HCT116 (cell line): Measurements from ENCODE around the gene STAT4. TPM values are rescaled to one million over a fixed set of nuclear protein-coding genes. Genes with fewer than 3 reads are reported as not detected.

Experiments
- ATAC-seq: fragments of 200-7000 bp; cut with Tn5 transposase; 2 replicates; pipeline ENCODE4 v1.9.1; 2020; ENCODE audit warnings: mild to moderate bottlenecking, moderate library complexity
- BruUV-seq: library from RNA; stranded (reverse); fragments of 400-500 nt; replicated peaks from 2 replicates; lab custom pipeline; 2021; lab: Mats Ljungman, UMichigan
- CTCF ChIA-PET: fragments of 300-600 bp; sonication (Branson Sonifier 250); formaldehyde crosslinking; loops from one replicate; lab custom pipeline; 2021; ENCODE audit warnings: antibody characterized with exemption; lab: Charles Lee
- POLR2A ChIA-PET: fragments of 300-600, 350-600 bp; sonication (Branson Sonifier 250); formaldehyde crosslinking; loops from one replicate; lab custom pipeline; 2021; ENCODE audit warnings: antibody characterized with exemption; lab: Charles Lee
- RAD21 ChIA-PET, 2 experiments: fragments of 300-600 bp; sonication (Branson Sonifier 250); formaldehyde crosslinking; loops; one replicate each; lab custom pipeline; 2023; ENCODE audit warnings: low total read pairs in 2 of 2; ENCODE audit not compliant: uncharacterized antibody in 2 of 2, unreplicated experiment in 2 of 2, low non-redundant PET in 1 of 2; lab: Charles Lee
- DNase-seq: peaks from one replicate; pipeline ENCODE4 v3.0.0-alpha.2; 2010; ENCODE audit warnings: low read depth, low spot score
- H2AFZ ChIP-seq: fragments of 200-600 bp; shearing (Covaris generic), sonication (generic); 2 replicates; pipeline ENCODE4 v1.6.1; 2017; ENCODE audit warnings: low read depth, mixed run types, mixed read lengths, antibody characterized with exemption, low read length; ENCODE audit not compliant: poor library complexity, severe bottlenecking
- H3K27ac ChIP-seq: 2 replicates; pipeline ENCODE4 v1.5.1; 2012; ENCODE audit warnings: low read depth, low read length
- H3K27me3 ChIP-seq: fragments of 200-600 bp; sonication (generic); 2 replicates; pipeline ENCODE4 v1.6.1; 2016; ENCODE audit warnings: mixed run types, low read length, mixed read lengths; ENCODE audit not compliant: insufficient read depth
- H3K36me3 ChIP-seq, 2 experiments: fragments of 200-500 bp in 1 of 2; fragments of 200-600 bp in 1 of 2; sonication (Bioruptor generic) in 1 of 2; sonication (generic) in 1 of 2; 2 replicates each; pipeline versions ENCODE4 v1.5.1 to v1.6.1; 2014 to 2016; ENCODE audit warnings: low read length in 2 of 2, inconsistent platforms in 1 of 2, mixed read lengths in 1 of 2, mixed run types in 1 of 2; ENCODE audit not compliant: insufficient read depth in 2 of 2, control insufficient read depth in 1 of 2
- H3K4me1 ChIP-seq, 2 experiments: fragments of 200-600 bp in 1 of 2; sonication (generic) in 1 of 2; 2 replicates each; pipeline versions ENCODE4 v1.5.1 to v1.6.1; 2012 to 2017; ENCODE audit warnings: low read length in 2 of 2, inconsistent platforms in 1 of 2, mild to moderate bottlenecking in 1 of 2, mixed read lengths in 1 of 2, mixed run types in 1 of 2, moderate library complexity in 1 of 2; ENCODE audit not compliant: insufficient read depth in 2 of 2, control insufficient read depth in 1 of 2
- H3K4me2 ChIP-seq: fragments of 200-600 bp; sonication (generic); 2 replicates; pipeline ENCODE4 v1.6.1; 2017; ENCODE audit warnings: mixed run types, low read length, mixed read lengths
- H3K4me3 ChIP-seq, 2 experiments: fragments of 200-600 bp in 1 of 2; sonication (generic) in 1 of 2; replicated peaks in 1 of 2; 2 replicates each; pipeline ENCODE4 v1.5.1; 2011 to 2016; ENCODE audit warnings: low read length in 2 of 2, control low read depth in 1 of 2, low read depth in 1 of 2, mild to moderate bottlenecking in 1 of 2, mixed read lengths in 1 of 2, mixed run types in 1 of 2
- H3K79me2 ChIP-seq: fragments of 200-600 bp; sonication (generic); 2 replicates; pipeline ENCODE4 v1.6.1; 2017; ENCODE audit warnings: mild to moderate bottlenecking, mixed run types, low read length, moderate library complexity, mixed read lengths; ENCODE audit not compliant: insufficient read depth
- H3K9ac ChIP-seq: fragments of 200-600 bp; sonication (generic); 2 replicates; pipeline ENCODE4 v1.6.1; 2016; ENCODE audit warnings: low read length, mixed read lengths
- H3K9me2 ChIP-seq: fragments of 200-600 bp; sonication (generic), shearing (Covaris generic); 2 replicates; pipeline ENCODE4 v1.6.1; 2017; ENCODE audit warnings: mixed run types, mild to moderate bottlenecking, moderate library complexity; ENCODE audit not compliant: insufficient read depth
- H3K9me3 ChIP-seq, 2 experiments: fragments of 200-500 bp in 1 of 2; fragments of 200-600 bp in 1 of 2; sonication (Bioruptor generic) in 1 of 2; sonication (generic) in 1 of 2; 2 replicates each; pipeline ENCODE4 v1.6.1; 2014 to 2017; ENCODE audit warnings: low read length in 2 of 2, mixed read lengths in 2 of 2, inconsistent platforms in 1 of 2, low read depth in 1 of 2, mild to moderate bottlenecking in 1 of 2, mixed run types in 1 of 2, moderate library complexity in 1 of 2; ENCODE audit not compliant: control insufficient read depth in 1 of 2, insufficient read depth in 1 of 2
- H4K20me1 ChIP-seq: fragments of 200-600 bp; sonication (generic), shearing (Covaris generic); 2 replicates; pipeline ENCODE4 v1.6.1; 2017; ENCODE audit warnings: mixed run types, mild to moderate bottlenecking, moderate library complexity; ENCODE audit not compliant: insufficient read depth
- CBX3 ChIP-seq: IDR thresholded peaks from 2 replicates; pipeline ENCODE4 v1.6.1; 2012; ENCODE audit warnings: low read depth
- CTCF ChIP-seq, 3 experiments: fragments of 200-600 bp in 1 of 3; sonication (generic) in 1 of 3; IDR thresholded peaks in 2 of 3; conservative IDR thresholded peaks in 1 of 3; 2 replicates each; pipeline ENCODE4 v1.5.1; 2012 to 2017; ENCODE audit warnings: low read depth in 2 of 3, low read length in 2 of 3, antibody characterized with exemption in 1 of 3, borderline replicate concordance in 1 of 3, control low read depth in 1 of 3, mild to moderate bottlenecking in 1 of 3, mixed read lengths in 1 of 3, mixed run types in 1 of 3, moderate library complexity in 1 of 3; ENCODE audit not compliant: insufficient read depth in 1 of 3
- EGR1 ChIP-seq: IDR thresholded peaks from 2 replicates; pipeline ENCODE4 v1.6.1; 2012; ENCODE audit warnings: low read depth
- EZH2 ChIP-seq: fragments of 200-600 bp; sonication (generic); IDR thresholded peaks from 2 replicates; pipeline ENCODE4 v1.6.1; 2017; ENCODE audit warnings: antibody characterized with exemption, mixed run types
- FOSL1 ChIP-seq: IDR thresholded peaks from 2 replicates; pipeline ENCODE4 v1.6.1; 2012; ENCODE audit warnings: low read depth
- JUND ChIP-seq: IDR thresholded peaks from 2 replicates; pipeline ENCODE4 v1.6.1; 2012
- MAX ChIP-seq: IDR thresholded peaks from 2 replicates; pipeline ENCODE4 v1.6.1; 2012
- POLR2A ChIP-seq: IDR thresholded peaks from 2 replicates; pipeline ENCODE4 v1.7.0; 2011; ENCODE audit warnings: borderline replicate concordance; ENCODE audit not compliant: insufficient read depth, insufficient read length; ENCODE audit errors: extremely low read depth
- RAD21 ChIP-seq: IDR thresholded peaks from 2 replicates; pipeline ENCODE4 v1.6.1; 2012; ENCODE audit warnings: low read depth, mild to moderate bottlenecking
- REST ChIP-seq: IDR thresholded peaks from 2 replicates; pipeline ENCODE4 v1.6.1; 2012; ENCODE audit warnings: low read depth
- SIN3A ChIP-seq: IDR thresholded peaks from 2 replicates; pipeline ENCODE4 v1.6.1; 2012; ENCODE audit warnings: low read depth
- SP1 ChIP-seq: IDR thresholded peaks from 2 replicates; pipeline ENCODE4 v1.6.1; 2012; ENCODE audit warnings: low read depth
- YY1 ChIP-seq: IDR thresholded peaks from 2 replicates; pipeline ENCODE4 v1.6.1; 2011; ENCODE audit warnings: low read length, low read depth, moderate library complexity, mild to moderate bottlenecking; ENCODE audit not compliant: insufficient replicate concordance; ENCODE audit errors: extremely low read depth
- ZFX ChIP-seq: fragments of 450-650 bp; IDR thresholded peaks from 2 replicates; pipeline ENCODE4 v1.6.1; 2017
- ZNF274 ChIP-seq: fragments of 200-500 bp; sonication (Bioruptor generic); IDR thresholded peaks from 2 replicates; pipeline ENCODE4 v1.6.1; 2014; ENCODE audit warnings: mild to moderate bottlenecking, low read depth, low read length, inconsistent platforms
- intact Hi-C: fragments of 100-400 bp; cut with micrococcal nuclease; formaldehyde crosslinking; loops from 2 replicates; pipeline ENCODE4 v1.10.0; 2022
- total RNA-seq: library from RNA; stranded (reverse); gene quantifications from one replicate; pipeline ENCODE4 v1.2.1, GENCODE V29; 2021; ENCODE audit not compliant: unreplicated experiment
- TF ChIP-seq, protein P1 (sequence below): IDR thresholded peaks from 2 replicates; pipeline ENCODE4 v1.6.1; 2011; ENCODE audit warnings: mild to moderate bottlenecking, low read length, moderate library complexity; ENCODE audit not compliant: insufficient replicate concordance; ENCODE audit errors: extremely low read depth
- TF ChIP-seq, protein P2 (sequence below): IDR thresholded peaks from 2 replicates; pipeline ENCODE4 v1.6.1; 2012

The STAT4 gene
- total RNA-seq, 1 experiment from 2014 or later = 2.0 TPM

DNA sequence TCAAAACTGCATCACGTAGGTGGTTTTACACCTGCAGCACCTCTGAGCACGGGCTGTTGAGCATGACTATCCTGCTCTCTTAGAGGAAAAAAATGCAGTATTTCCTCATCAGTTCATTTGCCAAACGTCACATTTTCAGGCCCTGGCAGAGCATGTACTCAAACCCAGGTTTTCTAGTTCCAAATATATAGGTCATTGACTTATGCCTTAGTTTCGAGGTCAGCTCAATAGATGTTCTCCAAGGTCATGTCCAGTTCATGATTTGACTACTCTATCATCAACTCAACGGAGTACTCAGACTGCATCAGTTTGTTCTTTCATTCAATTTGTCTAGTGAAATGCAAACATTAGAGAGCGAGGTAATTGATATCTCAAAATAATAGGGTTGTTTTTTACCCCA is 97.5 kb downstream of the STAT4 start:
- H3K9me3 ChIP-seq = no peaks in the 10 kb centered on the region
- H3K9me2 ChIP-seq = no peaks in the 10 kb centered on the region
- RAD21 ChIA-PET = interaction anchor here (1.9 to 2.6 kb wide), 2 partner anchors 102 kb away, joined by 15 to 18 read pairs; no protein-coding TSS in a partner anchor
- no peak overlapping the region for H3K4me3 ChIP-seq
- DNase-seq = no peak
- no peak overlapping the region for H3K4me2 ChIP-seq
- H3K27me3 ChIP-seq = no peaks in the 10 kb centered on the region
- H3K9ac ChIP-seq = no peak overlapping the region
- no peaks in the 10 kb centered on the region for H3K36me3 ChIP-seq
- CTCF ChIA-PET = interaction anchor here (1.0 to 7.3 kb wide), 13 partner anchors 11 to 486 kb away, joined by 3 to 171 read pairs (median 11); partner anchors contain the start of gene STAT4
- POLR2A ChIA-PET = no interaction called here
- no peaks in the 10 kb centered on the region for H3K79me2 ChIP-seq
- H2AFZ ChIP-seq = no peak overlapping the region
- H3K27ac ChIP-seq = no peak overlapping the region
- ATAC-seq = no peak
- BruUV-seq = no TSS peak
- intact Hi-C loops = loop anchor here (5.0 kb wide), 1 partner anchor 449 kb away; no protein-coding TSS in a partner anchor
- TF ChIP-seq YY1 (no peak), POLR2A (no peak), SP1 (no peak), REST (no peak), SIN3A (no peak), FOSL1 (no peak), EGR1 (no peak), CBX3 (no peak), CTCF (IDR thresholded peaks at IDR 0.05 in 2 of 3, conservative IDR thresholded peaks at IDR 0.05 in 1 of 3; ENCODE audit: borderline replicate concordance in 1 of 3, insufficient read depth in 1 of 3, low read depth in 2 of 3, low read length in 2 of 3) (no peak), ZFX (no peak), ZNF274 (no peak), JUND (no peak), RAD21 (no peak), EZH2 (no peak), MAX (no peak)
- TF ChIP-seq, protein P1, sequence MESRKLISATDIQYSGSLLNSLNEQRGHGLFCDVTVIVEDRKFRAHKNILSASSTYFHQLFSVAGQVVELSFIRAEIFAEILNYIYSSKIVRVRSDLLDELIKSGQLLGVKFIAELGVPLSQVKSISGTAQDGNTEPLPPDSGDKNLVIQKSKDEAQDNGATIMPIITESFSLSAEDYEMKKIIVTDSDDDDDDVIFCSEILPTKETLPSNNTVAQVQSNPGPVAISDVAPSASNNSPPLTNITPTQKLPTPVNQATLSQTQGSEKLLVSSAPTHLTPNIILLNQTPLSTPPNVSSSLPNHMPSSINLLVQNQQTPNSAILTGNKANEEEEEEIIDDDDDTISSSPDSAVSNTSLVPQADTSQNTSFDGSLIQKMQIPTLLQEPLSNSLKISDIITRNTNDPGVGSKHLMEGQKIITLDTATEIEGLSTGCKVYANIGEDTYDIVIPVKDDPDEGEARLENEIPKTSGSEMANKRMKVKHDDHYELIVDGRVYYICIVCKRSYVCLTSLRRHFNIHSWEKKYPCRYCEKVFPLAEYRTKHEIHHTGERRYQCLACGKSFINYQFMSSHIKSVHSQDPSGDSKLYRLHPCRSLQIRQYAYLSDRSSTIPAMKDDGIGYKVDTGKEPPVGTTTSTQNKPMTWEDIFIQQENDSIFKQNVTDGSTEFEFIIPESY = no peak
- TF ChIP-seq, protein P2, sequence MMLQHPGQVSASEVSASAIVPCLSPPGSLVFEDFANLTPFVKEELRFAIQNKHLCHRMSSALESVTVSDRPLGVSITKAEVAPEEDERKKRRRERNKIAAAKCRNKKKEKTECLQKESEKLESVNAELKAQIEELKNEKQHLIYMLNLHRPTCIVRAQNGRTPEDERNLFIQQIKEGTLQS = no peak
- H4K20me1 ChIP-seq = no peaks in the 10 kb centered on the region
- H3K4me1 ChIP-seq = peaks cover 0 to 8% of the 10 kb centered on the region in 2 experiments; a peak in 1 of 4 replicates
